SU-DHL-6 (cell line): Measurements from ENCODE around the gene NUFIP2.

ENCODE experiments used
- H2AFZ ChIP-seq: fragments of 200-600 bp; sonication (generic); 2 replicates; pipeline ENCODE4 v1.6.1; 2014; ENCODE audit warnings: low read depth, mild to moderate bottlenecking, moderate library complexity, mixed read lengths, antibody characterized with exemption, low read length; ENCODE audit not compliant: severe bottlenecking
- H3F3A ChIP-seq: fragments of 200-600 bp; shearing (Covaris generic); 2 replicates; pipeline ENCODE4 v1.6.0; 2016; ENCODE audit warnings: antibody characterized with exemption, mild to moderate bottlenecking; ENCODE audit not compliant: insufficient read depth
- H3K27ac ChIP-seq: fragments of 200-600 bp; sonication (generic); 2 replicates; pipeline ENCODE4 v1.5.1; 2016; ENCODE audit warnings: low read depth, mild to moderate bottlenecking, low read length, moderate library complexity, mixed read lengths
- H3K27me3 ChIP-seq: fragments of 200-600 bp; sonication (generic), shearing (Covaris generic); 2 replicates; pipeline ENCODE4 v1.6.0; 2014; ENCODE audit warnings: mild to moderate bottlenecking, low read length
- H3K36me3 ChIP-seq: fragments of 200-600 bp; sonication (generic); 2 replicates; pipeline ENCODE4 v1.6.1; 2014; ENCODE audit warnings: mild to moderate bottlenecking, low read length, mixed read lengths
- H3K4me2 ChIP-seq: fragments of 300-600, 200-600 bp; shearing (Covaris generic), sonication (generic); 2 replicates; pipeline ENCODE4 v1.6.0; 2014; ENCODE audit warnings: low read length, low read depth, mild to moderate bottlenecking; ENCODE audit not compliant: poor library complexity, severe bottlenecking
- H3K4me3 ChIP-seq: fragments of 200-600 bp; sonication (generic); 2 replicates; pipeline ENCODE4 v1.5.1; 2014; ENCODE audit warnings: antibody characterized with exemption, low read length, mild to moderate bottlenecking, mixed read lengths; ENCODE audit not compliant: insufficient read depth, poor library complexity, severe bottlenecking
- H3K79me2 ChIP-seq: fragments of 200-600 bp; sonication (generic); 2 replicates; pipeline ENCODE4 v1.6.1; 2014; ENCODE audit warnings: mild to moderate bottlenecking, low read length, moderate library complexity; ENCODE audit not compliant: insufficient read depth
- H3K9ac ChIP-seq: fragments of 200-600 bp; sonication (generic); 2 replicates; pipeline ENCODE4 v1.7.0; 2014; ENCODE audit warnings: mild to moderate bottlenecking, low read length
- H3K9me2 ChIP-seq: fragments of 200-600 bp; sonication (generic); replicated peaks from 2 replicates; pipeline ENCODE4 v1.6.1; 2014; ENCODE audit warnings: low read length; ENCODE audit not compliant: insufficient read depth
- H3K9me3 ChIP-seq: fragments of 200-600 bp; sonication (generic); 2 replicates; pipeline ENCODE4 v1.6.1; 2014; ENCODE audit warnings: low read length, mixed read lengths; ENCODE audit not compliant: insufficient read depth
- H4K20me1 ChIP-seq: fragments of 200-600 bp; sonication (generic); 2 replicates; pipeline ENCODE4 v1.6.1; 2014; ENCODE audit warnings: low read depth, mild to moderate bottlenecking, antibody characterized with exemption, low read length, moderate library complexity, mixed read lengths
- CTCF ChIP-seq: fragments of 200-600 bp; sonication (generic); IDR thresholded peaks from one replicate; pipeline ENCODE4 v1.5.1; 2017; ENCODE audit warnings: antibody characterized with exemption, mild to moderate bottlenecking, low read length, moderate library complexity; ENCODE audit not compliant: insufficient read depth, poor library complexity, severe bottlenecking
- EZH2phosphoT487 ChIP-seq: fragments of 200-600 bp; sonication (generic), shearing (Covaris generic); conservative IDR thresholded peaks from 2 replicates; pipeline ENCODE4 v1.6.1; 2018; ENCODE audit warnings: mild to moderate bottlenecking, antibody characterized with exemption, low read length, moderate library complexity, mixed read lengths

NUFIP2 gene

GRCh38 chr17:29215717-29216116 is 78.2 kb downstream of the NUFIP2 start:
- no peak for TF ChIP-seq CTCF
- TF ChIP-seq EZH2phosphoT487 = no peak
- Histone ChIP-seq H2AFZ (no peak overlapping the region), H3K9me2 (no peaks in the 10 kb centered on the region), H4K20me1 (no peaks in the 10 kb centered on the region), H3F3A (no peaks in the 10 kb centered on the region), H3K36me3 (no peaks in the 10 kb centered on the region), H3K4me3 (no peak overlapping the region), H3K27ac (no peak overlapping the region), H3K27me3 (no peaks in the 10 kb centered on the region), H3K79me2 (no peaks in the 10 kb centered on the region), H3K9ac (no peak overlapping the region), H3K4me2 (no peak overlapping the region), H3K9me3 (no peaks in the 10 kb centered on the region)

DNA sequence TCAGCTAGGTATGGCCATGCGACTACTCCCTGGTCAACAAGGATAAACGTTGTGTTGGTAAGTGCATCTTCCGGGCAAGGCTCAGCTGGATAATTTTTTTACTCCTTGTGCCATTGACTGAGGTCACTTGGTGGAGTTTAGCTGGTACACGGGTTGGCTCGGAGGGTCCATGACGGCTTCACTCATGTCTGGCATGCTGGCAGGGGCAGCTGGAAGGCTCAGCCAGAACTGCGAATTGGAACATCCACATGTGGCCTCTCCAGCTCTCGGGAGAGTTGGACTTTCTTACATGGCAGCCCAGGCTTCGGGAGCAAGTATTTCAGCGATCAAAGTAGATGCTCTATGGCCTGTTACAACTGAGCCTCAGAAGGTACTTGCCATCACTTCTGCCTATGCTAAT is 78.8 kb downstream of the NUFIP2 start:
- H3K9me2 ChIP-seq = no peaks in the 10 kb centered on the region
- no peak overlapping the region for H3K27ac ChIP-seq
- H3K9ac ChIP-seq = no peak overlapping the region
- no peaks in the 10 kb centered on the region for H3F3A ChIP-seq
- no peak overlapping the region for H3K4me3 ChIP-seq
- no peaks in the 10 kb centered on the region for H3K36me3 ChIP-seq
- no peak overlapping the region for H3K4me2 ChIP-seq
- no peak overlapping the region for H2AFZ ChIP-seq
- H3K27me3 ChIP-seq = no peaks in the 10 kb centered on the region
- no peaks in the 10 kb centered on the region for H3K9me3 ChIP-seq
- H3K79me2 ChIP-seq = no peaks in the 10 kb centered on the region
- H4K20me1 ChIP-seq = no peaks in the 10 kb centered on the region
- TF ChIP-seq EZH2phosphoT487 (no peak), CTCF (no peak)

DNA sequence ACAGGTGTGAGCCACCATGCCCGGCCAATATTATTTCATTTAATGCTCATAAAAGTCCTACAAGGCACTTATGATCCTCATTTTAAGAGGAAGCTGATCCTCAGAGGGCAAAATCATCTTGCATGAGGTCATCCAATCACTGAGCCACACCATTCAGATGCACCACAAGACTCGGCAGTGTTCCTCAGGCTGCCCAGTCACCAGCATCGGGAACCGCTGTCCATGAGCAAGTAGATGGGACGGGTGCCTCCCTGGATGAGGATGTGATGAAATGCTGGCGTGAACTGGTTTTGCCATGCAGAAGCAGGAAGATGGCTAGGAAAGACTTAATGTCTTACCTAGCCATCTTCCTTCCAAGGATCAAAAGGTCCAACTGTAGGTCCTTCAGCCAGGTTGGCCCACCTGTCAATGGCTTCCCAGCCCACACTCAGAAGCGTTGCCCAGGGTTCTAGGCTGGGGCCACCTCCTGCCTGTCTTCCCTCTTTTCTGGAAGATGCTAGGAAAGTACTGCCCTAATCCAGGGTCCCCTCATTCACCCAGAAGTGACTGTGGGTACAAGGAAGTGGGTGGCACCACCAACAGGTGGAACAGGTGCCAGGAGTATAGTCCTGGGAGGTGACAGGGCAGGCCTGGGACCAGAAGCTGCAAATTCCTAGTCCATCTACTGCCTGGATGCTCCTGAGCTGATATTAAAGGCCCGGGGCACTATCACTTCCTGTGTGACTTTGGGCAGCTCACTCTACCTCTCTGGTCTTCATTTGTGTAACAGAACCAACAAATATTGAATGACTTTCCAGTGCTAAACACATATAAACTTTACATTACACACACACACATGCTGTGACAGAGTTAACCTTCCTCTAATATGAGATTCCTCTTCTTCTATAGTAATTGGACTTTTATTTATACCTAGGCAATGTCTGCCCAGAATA is 79.5 kb downstream of the NUFIP2 start:
- Histone ChIP-seq H3F3A (no peaks in the 10 kb centered on the region), H3K4me2 (no peak overlapping the region), H3K9ac (no peak overlapping the region), H2AFZ (no peak overlapping the region), H3K27me3 (no peaks in the 10 kb centered on the region), H3K36me3 (no peaks in the 10 kb centered on the region), H3K9me2 (no peaks in the 10 kb centered on the region), H3K79me2 (no peaks in the 10 kb centered on the region), H3K27ac (no peak overlapping the region), H4K20me1 (no peaks in the 10 kb centered on the region), H3K9me3 (no peaks in the 10 kb centered on the region), H3K4me3 (no peak overlapping the region)
- TF ChIP-seq EZH2phosphoT487 (no peak), CTCF (no peak)
